K562 (cell line): ENCODE measurements around the gene LTBP1.

Experiments used
- BMI1 ChIP-seq: fragments of 150-350 bp; IDR thresholded peaks from 2 replicates; pipeline ENCODE4 v1.6.1; 2014; ENCODE audit warnings: low read length
- CREB1 ChIP-seq, 2 experiments: sonication (generic) in 1 of 2; formaldehyde crosslinking in 1 of 2; IDR thresholded peaks; 2 replicates each; pipeline versions ENCODE4 v1.6.1 to v1.8.0; 2012 to 2022; ENCODE audit warnings: inconsistent platforms in 1 of 2, mild to moderate bottlenecking in 1 of 2, missing genetic modification reagents in 1 of 2, moderate library complexity in 1 of 2
- ELF1 ChIP-seq: fragments of 200-800 bp; sonication (Bioruptor generic); IDR thresholded peaks from 2 replicates; pipeline ENCODE4 v1.6.1; 2016; ENCODE audit warnings: missing genetic modification characterization, missing compliant biosample characterization
- MAFK ChIP-seq: IDR thresholded peaks from 2 replicates; pipeline ENCODE4 v1.6.1; 2011; ENCODE audit warnings: low read length, improper control_type of control experiment
- MEF2A ChIP-seq: IDR thresholded peaks from 2 replicates; pipeline ENCODE4 v1.6.1; 2011; ENCODE audit warnings: low read depth, mild to moderate bottlenecking, low read length, moderate library complexity; ENCODE audit not compliant: control insufficient read depth
- NFE2L1 ChIP-seq: fragments of 450-650 bp; IDR thresholded peaks from 2 replicates; pipeline ENCODE4 v1.6.1; 2016; ENCODE audit warnings: missing genetic modification characterization, low read depth, mild to moderate bottlenecking, missing compliant biosample characterization, moderate library complexity, borderline replicate concordance
- NFRKB ChIP-seq: fragments of 450-650 bp; IDR thresholded peaks from 2 replicates; pipeline ENCODE4 v1.6.1; 2016; ENCODE audit warnings: low read depth
- YY1 ChIP-seq, 3 experiments: IDR thresholded peaks; 2 replicates each; pipeline ENCODE4 v1.6.1; 2011; ENCODE audit warnings: low read length in 2 of 3, mild to moderate bottlenecking in 2 of 3, moderate library complexity in 2 of 3, borderline replicate concordance in 1 of 3, control low read depth in 1 of 3, low read depth in 1 of 3; ENCODE audit not compliant: insufficient read depth in 3 of 3, insufficient replicate concordance in 2 of 3, control insufficient read depth in 1 of 3, insufficient read length in 1 of 3; ENCODE audit errors: extremely low read depth in 1 of 3
- TF ChIP-seq, protein P1 (sequence below), 3 experiments: IDR thresholded peaks in 2 of 3; conservative IDR thresholded peaks in 1 of 3; 2 replicates each; pipeline ENCODE4 v1.5.1; 2011 to 2012; ENCODE audit warnings: low read length in 3 of 3, mild to moderate bottlenecking in 3 of 3, control low read depth in 2 of 3, improper control_type of control experiment in 1 of 3, inconsistent platforms in 1 of 3, low read depth in 1 of 3, mixed read lengths in 1 of 3, moderate library complexity in 1 of 3; ENCODE audit not compliant: insufficient read depth in 2 of 3
- TF ChIP-seq, protein P2 (sequence below), 3 experiments: fragments of 200-800 bp in 1 of 3; sonication (Bioruptor generic) in 1 of 3; sonication (generic) in 1 of 3; formaldehyde crosslinking in 1 of 3; IDR thresholded peaks; 2 replicates each; pipeline versions ENCODE4 v1.6.1 to v1.8.0; 2016 to 2022; ENCODE audit warnings: mild to moderate bottlenecking in 2 of 3, missing compliant biosample characterization in 2 of 3, missing genetic modification characterization in 2 of 3, missing genetic modification reagents in 1 of 3

DNA sequence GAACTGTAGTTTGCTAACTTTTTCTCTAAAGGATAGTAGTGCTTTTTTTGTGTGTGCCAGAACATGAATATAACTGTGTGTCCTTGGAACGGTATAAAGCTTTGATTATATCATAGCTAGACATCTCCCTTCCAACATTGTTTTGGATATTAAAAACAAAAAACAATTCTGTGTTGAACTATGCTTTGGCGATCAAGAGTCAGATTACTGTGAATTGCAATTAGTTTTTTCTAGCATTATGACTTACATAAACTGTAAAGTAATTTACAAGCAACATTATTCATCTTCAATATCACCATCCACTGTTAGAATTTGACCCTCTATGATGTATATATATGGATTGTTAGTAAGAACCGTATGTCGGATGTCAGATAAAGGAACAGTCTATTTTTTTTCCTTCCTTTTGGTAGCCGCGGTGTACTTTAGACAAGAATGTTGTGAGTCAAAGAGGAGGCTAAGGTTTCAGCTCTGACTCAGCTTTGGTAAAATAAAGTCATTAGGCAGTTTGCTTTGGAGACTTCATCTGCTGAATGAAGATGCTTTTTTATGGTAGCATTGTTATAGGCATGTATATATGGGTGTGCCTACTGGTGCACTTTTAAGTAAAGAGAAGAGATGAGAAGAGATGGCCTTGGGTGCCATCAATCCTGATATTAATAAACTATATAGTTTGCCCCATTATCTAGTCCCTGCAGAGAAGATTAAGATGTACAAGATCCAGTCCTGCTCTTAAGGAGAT, 76.4 kb downstream of the LTBP1 start:
- TF ChIP-seq BMI1, result no peak
- peak; percentile 30; the same call in 1 of the 2 replicates for TF ChIP-seq MEF2A
- no peak for TF ChIP-seq ELF1 (tag)
- no peak for TF ChIP-seq NFRKB
- TF ChIP-seq, protein P1, sequence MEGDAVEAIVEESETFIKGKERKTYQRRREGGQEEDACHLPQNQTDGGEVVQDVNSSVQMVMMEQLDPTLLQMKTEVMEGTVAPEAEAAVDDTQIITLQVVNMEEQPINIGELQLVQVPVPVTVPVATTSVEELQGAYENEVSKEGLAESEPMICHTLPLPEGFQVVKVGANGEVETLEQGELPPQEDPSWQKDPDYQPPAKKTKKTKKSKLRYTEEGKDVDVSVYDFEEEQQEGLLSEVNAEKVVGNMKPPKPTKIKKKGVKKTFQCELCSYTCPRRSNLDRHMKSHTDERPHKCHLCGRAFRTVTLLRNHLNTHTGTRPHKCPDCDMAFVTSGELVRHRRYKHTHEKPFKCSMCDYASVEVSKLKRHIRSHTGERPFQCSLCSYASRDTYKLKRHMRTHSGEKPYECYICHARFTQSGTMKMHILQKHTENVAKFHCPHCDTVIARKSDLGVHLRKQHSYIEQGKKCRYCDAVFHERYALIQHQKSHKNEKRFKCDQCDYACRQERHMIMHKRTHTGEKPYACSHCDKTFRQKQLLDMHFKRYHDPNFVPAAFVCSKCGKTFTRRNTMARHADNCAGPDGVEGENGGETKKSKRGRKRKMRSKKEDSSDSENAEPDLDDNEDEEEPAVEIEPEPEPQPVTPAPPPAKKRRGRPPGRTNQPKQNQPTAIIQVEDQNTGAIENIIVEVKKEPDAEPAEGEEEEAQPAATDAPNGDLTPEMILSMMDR (IDR thresholded peaks at IDR 0.05 in 2 of 3, conservative IDR thresholded peaks at IDR 0.05 in 1 of 3; ENCODE audit: insufficient read depth in 2 of 3, low read depth in 1 of 3, low read length in 3 of 3), result no peak
- TF ChIP-seq, protein P2, sequence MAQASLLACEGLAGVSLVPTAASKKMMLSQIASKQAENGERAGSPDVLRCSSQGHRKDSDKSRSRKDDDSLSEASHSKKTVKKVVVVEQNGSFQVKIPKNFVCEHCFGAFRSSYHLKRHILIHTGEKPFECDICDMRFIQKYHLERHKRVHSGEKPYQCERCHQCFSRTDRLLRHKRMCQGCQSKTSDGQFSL (CRISPR knock-in tag; IDR thresholded peaks at IDR 0.05), result no peak
- TF ChIP-seq, protein P2 (tag; IDR thresholded peaks at IDR 0.05), result no peak
- TF ChIP-seq MAFK, result no peak
- no peak; the same call in 1 of the 2 replicates for TF ChIP-seq CREB1 (IDR thresholded peaks at IDR 0.05)
- no peak for TF ChIP-seq CREB1 (CRISPR knock-in tag; IDR thresholded peaks at IDR 0.05)
- no peak for TF ChIP-seq NFE2L1 (tag)
- TF ChIP-seq YY1 (IDR thresholded peaks at IDR 0.05; ENCODE audit: borderline replicate concordance in 1 of 3, control insufficient read depth in 1 of 3, extremely low read depth in 1 of 3, insufficient read depth in 3 of 3, insufficient read length in 1 of 3, insufficient replicate concordance in 2 of 3, low read depth in 1 of 3, low read length in 2 of 3), result no peak
